Measurements from ENCODE around the gene SLC1A7.

The SLC1A7 gene

GRCh38 chr1:53122201-53122885, 20.1 kb downstream of the SLC1A7 start:
- Histone ChIP-seq H3K23ac (ENCODE audit: low read length) (no peak overlapping the region), H3K79me2 (ENCODE audit: control insufficient read depth, insufficient read depth, low read length) (no peaks in the 10 kb centered on the region), H3K79me1 (ENCODE audit: low read length) (no peaks in the 10 kb centered on the region), H2BK120ac (ENCODE audit: low read depth, low read length) (no peak overlapping the region), H2BK5ac (ENCODE audit: low read length) (no peak overlapping the region), H3K9ac (ENCODE audit: low read length) (no peak overlapping the region), H3K27ac (ENCODE audit: low read depth, low read length) (no peak overlapping the region), H4K8ac (ENCODE audit: low read depth, low read length) (no peak overlapping the region), H2AK5ac (ENCODE audit: low read length) (no peak overlapping the region), H3K56ac (ENCODE audit: low read length) (no peak overlapping the region), H3K18ac (ENCODE audit: low read length) (no peak overlapping the region), H2BK15ac (replicated peaks; ENCODE audit: low read depth) (no peak overlapping the region), H3K4me1 (ENCODE audit: control insufficient read depth, low read depth, low read length) (peaks cover 6% of the 10 kb centered on the region), H3K27me3 (ENCODE audit: insufficient read depth, low read length, poor library complexity) (no peaks in the 10 kb centered on the region), H3K4ac (ENCODE audit: low read depth, low read length) (no peak overlapping the region), H3K4me3 (ENCODE audit: low read length) (no peak overlapping the region), H3K36me3 (ENCODE audit: control insufficient read depth, insufficient read depth, low read length) (no peaks in the 10 kb centered on the region), H3K4me2 (ENCODE audit: low read length) (no peak overlapping the region), H4K5ac (ENCODE audit: low read length) (no peak overlapping the region)
- WGBS (ENCODE audit: extremely low coverage, insufficient coverage, low lambda C conversion rate), result no CpG with 5 or more reads among the region's 10 CpGs
- DNase-seq, result no peak

- H3K79me1 ChIP-seq (ENCODE audit: low read length), result no peaks in the 10 kb centered on the region
- H3K9ac ChIP-seq (ENCODE audit: low read length), result no peak overlapping the region
- WGBS (ENCODE audit: extremely low coverage, insufficient coverage, low lambda C conversion rate), result no CpG with 5 or more reads among the region's 18 CpGs
- H3K27me3 ChIP-seq (ENCODE audit: insufficient read depth, low read length, poor library complexity), result no peaks in the 10 kb centered on the region
- H4K5ac ChIP-seq (ENCODE audit: low read length), result no peak overlapping the region
- H3K79me2 ChIP-seq (ENCODE audit: control insufficient read depth, insufficient read depth, low read length), result no peaks in the 10 kb centered on the region
- H2BK120ac ChIP-seq (ENCODE audit: low read depth, low read length), result no peak overlapping the region
- H3K4me3 ChIP-seq (ENCODE audit: low read length), result no peak overlapping the region
- no peak overlapping the region for H3K4ac ChIP-seq (ENCODE audit: low read depth, low read length)
- no peak overlapping the region for H4K8ac ChIP-seq (ENCODE audit: low read depth, low read length)
- no peak overlapping the region for H3K23ac ChIP-seq (ENCODE audit: low read length)
- H3K27ac ChIP-seq (ENCODE audit: low read depth, low read length), result no peak overlapping the region
- no peak overlapping the region for H2BK15ac ChIP-seq (replicated peaks; ENCODE audit: low read depth)
- peaks cover 6% of the 10 kb centered on the region for H3K4me1 ChIP-seq (ENCODE audit: control insufficient read depth, low read depth, low read length)
- no peak overlapping the region for H3K18ac ChIP-seq (ENCODE audit: low read length)
- no peak overlapping the region for H2BK5ac ChIP-seq (ENCODE audit: low read length)
- no peaks in the 10 kb centered on the region for H3K36me3 ChIP-seq (ENCODE audit: control insufficient read depth, insufficient read depth, low read length)
- DNase-seq, result no peak
- H3K4me2 ChIP-seq (ENCODE audit: low read length), result no peak overlapping the region
- no peak overlapping the region for H2AK5ac ChIP-seq (ENCODE audit: low read length)
- H3K56ac ChIP-seq (ENCODE audit: low read length), result no peak overlapping the region
Measured at GRCh38 chr1:53121319-53122172, 20.9 kb downstream of the SLC1A7 start.

- Histone ChIP-seq H2BK120ac (ENCODE audit: low read depth, low read length) (no peak overlapping the region), H2AK5ac (ENCODE audit: low read length) (no peak overlapping the region), H2BK15ac (replicated peaks; ENCODE audit: low read depth) (no peak overlapping the region), H2BK5ac (ENCODE audit: low read length) (no peak overlapping the region), H3K4me2 (ENCODE audit: low read length) (no peak overlapping the region), H3K18ac (ENCODE audit: low read length) (no peak overlapping the region), H3K27ac (ENCODE audit: low read depth, low read length) (no peak overlapping the region), H3K4me1 (ENCODE audit: control insufficient read depth, low read depth, low read length) (peaks cover 8% of the 10 kb centered on the region), H3K4me3 (ENCODE audit: low read length) (no peak overlapping the region), H3K56ac (ENCODE audit: low read length) (no peak overlapping the region), H4K5ac (ENCODE audit: low read length) (no peak overlapping the region), H3K79me2 (ENCODE audit: control insufficient read depth, insufficient read depth, low read length) (no peaks in the 10 kb centered on the region), H3K23ac (ENCODE audit: low read length) (no peak overlapping the region), H3K79me1 (ENCODE audit: low read length) (no peaks in the 10 kb centered on the region), H4K8ac (ENCODE audit: low read depth, low read length) (no peak overlapping the region), H3K9ac (ENCODE audit: low read length) (no peak overlapping the region), H3K4ac (ENCODE audit: low read depth, low read length) (no peak overlapping the region), H3K36me3 (ENCODE audit: control insufficient read depth, insufficient read depth, low read length) (no peaks in the 10 kb centered on the region), H3K27me3 (ENCODE audit: insufficient read depth, low read length, poor library complexity) (no peaks in the 10 kb centered on the region)
- no CpG with 5 or more reads among the region's 12 CpGs for WGBS (ENCODE audit: extremely low coverage, insufficient coverage, low lambda C conversion rate)
- DNase-seq, result no peak
Measured at GRCh38 chr1:53120659-53121058, 21.8 kb downstream of the SLC1A7 start.

- H3K79me2 ChIP-seq (ENCODE audit: control insufficient read depth, insufficient read depth, low read length), result no peaks in the 10 kb centered on the region
- H2BK120ac ChIP-seq (ENCODE audit: low read depth, low read length), result no peak overlapping the region
- no peak overlapping the region for H2BK15ac ChIP-seq (replicated peaks; ENCODE audit: low read depth)
- no peak overlapping the region for H3K4me2 ChIP-seq (ENCODE audit: low read length)
- no peak overlapping the region for H4K8ac ChIP-seq (ENCODE audit: low read depth, low read length)
- no peaks in the 10 kb centered on the region for H3K27me3 ChIP-seq (ENCODE audit: insufficient read depth, low read length, poor library complexity)
- no peak overlapping the region for H3K27ac ChIP-seq (ENCODE audit: low read depth, low read length)
- no peak overlapping the region for H3K23ac ChIP-seq (ENCODE audit: low read length)
- no peak overlapping the region for H3K9ac ChIP-seq (ENCODE audit: low read length)
- H2AK5ac ChIP-seq (ENCODE audit: low read length), result no peak overlapping the region
- no peak overlapping the region for H3K18ac ChIP-seq (ENCODE audit: low read length)
- no peak for DNase-seq
- no peak overlapping the region for H3K56ac ChIP-seq (ENCODE audit: low read length)
- no peaks in the 10 kb centered on the region for H3K36me3 ChIP-seq (ENCODE audit: control insufficient read depth, insufficient read depth, low read length)
- H3K4me3 ChIP-seq (ENCODE audit: low read length), result no peak overlapping the region
- no peak overlapping the region for H3K4ac ChIP-seq (ENCODE audit: low read depth, low read length)
- no peak overlapping the region for H4K5ac ChIP-seq (ENCODE audit: low read length)
- no CpG with 5 or more reads among the region's 9 CpGs for WGBS (ENCODE audit: extremely low coverage, insufficient coverage, low lambda C conversion rate)
- peaks cover 10% of the 10 kb centered on the region for H3K4me1 ChIP-seq (ENCODE audit: control insufficient read depth, low read depth, low read length)
- H3K79me1 ChIP-seq (ENCODE audit: low read length), result no peaks in the 10 kb centered on the region
- no peak overlapping the region for H2BK5ac ChIP-seq (ENCODE audit: low read length)
Measured at GRCh38 chr1:53117836-53118235, 24.6 kb downstream of the SLC1A7 start.

GRCh38 chr1:53116933-53117600, 25.4 kb downstream of the SLC1A7 start:
- H2BK15ac ChIP-seq (replicated peaks; ENCODE audit: low read depth), result no peak overlapping the region
- no peak overlapping the region for H4K8ac ChIP-seq (ENCODE audit: low read depth, low read length)
- H3K27ac ChIP-seq (ENCODE audit: low read depth, low read length), result no peak overlapping the region
- H4K5ac ChIP-seq (ENCODE audit: low read length), result no peak overlapping the region
- peaks cover 10% of the 10 kb centered on the region for H3K4me1 ChIP-seq (ENCODE audit: control insufficient read depth, low read depth, low read length)
- no peak overlapping the region for H2BK120ac ChIP-seq (ENCODE audit: low read depth, low read length)
- no peak overlapping the region for H2BK5ac ChIP-seq (ENCODE audit: low read length)
- H3K79me1 ChIP-seq (ENCODE audit: low read length), result no peaks in the 10 kb centered on the region
- no peaks in the 10 kb centered on the region for H3K79me2 ChIP-seq (ENCODE audit: control insufficient read depth, insufficient read depth, low read length)
- H3K4me2 ChIP-seq (ENCODE audit: low read length), result no peak overlapping the region
- H3K56ac ChIP-seq (ENCODE audit: low read length), result no peak overlapping the region
- no peaks in the 10 kb centered on the region for H3K27me3 ChIP-seq (ENCODE audit: insufficient read depth, low read length, poor library complexity)
- DNase-seq, result no peak
- no peak overlapping the region for H3K4ac ChIP-seq (ENCODE audit: low read depth, low read length)
- no peak overlapping the region for H3K18ac ChIP-seq (ENCODE audit: low read length)
- no CpG with 5 or more reads among the region's 11 CpGs for WGBS (ENCODE audit: extremely low coverage, insufficient coverage, low lambda C conversion rate)
- no peak overlapping the region for H3K23ac ChIP-seq (ENCODE audit: low read length)
- no peak overlapping the region for H2AK5ac ChIP-seq (ENCODE audit: low read length)
- H3K36me3 ChIP-seq (ENCODE audit: control insufficient read depth, insufficient read depth, low read length), result no peaks in the 10 kb centered on the region
- H3K4me3 ChIP-seq (ENCODE audit: low read length), result no peak overlapping the region
- H3K9ac ChIP-seq (ENCODE audit: low read length), result no peak overlapping the region
